GM11168 (cell line): ENCODE data around the gene EID2B.

Experiments used
- in situ Hi-C: fragments of 300-500 bp; cut with MboI; formaldehyde crosslinking; loops from one replicate; pipeline ENCODE4 v1.12.0; 2022; ENCODE audit warnings: low sequenced_read_pairs; ENCODE audit not compliant: unreplicated experiment

Gene EID2B

GRCh38 chr19:39532233-39533002, at the start of gene EID2B:
EID2B (minus strand) TSS chr19:39532852; CDS start chr19:39532802, 50 bp downstream.
- in situ Hi-C loops: no loop called here

- in situ Hi-C loops: no loop called here
Observed at GRCh38 chr19:39582442-39582841, 49.8 kb upstream of the EID2B start.

GRCh38 chr19:39568604-39569003, 36.0 kb upstream of the EID2B start:
- in situ Hi-C loops: no loop called here

- in situ Hi-C loops: no loop called here
Observed at GRCh38 chr19:39566064-39566463, 33.4 kb upstream of the EID2B start.

- in situ Hi-C loops: no loop called here
Observed at GRCh38 chr19:39563408-39563807, 30.8 kb upstream of the EID2B start.

- in situ Hi-C loops: no loop called here
Observed at GRCh38 chr19:39558624-39559117, 26.0 kb upstream of the EID2B start.

- in situ Hi-C loops: no loop called here
Observed at GRCh38 chr19:39557811-39558623, 25.4 kb upstream of the EID2B start.

GRCh38 chr19:39555883-39556282, 23.2 kb upstream of the EID2B start:
- in situ Hi-C loops: no loop called here

- in situ Hi-C loops: no loop called here
Observed at GRCh38 chr19:39554701-39555311, 22.2 kb upstream of the EID2B start.

- in situ Hi-C loops: no loop called here
Observed at GRCh38 chr19:39553082-39553652, 20.5 kb upstream of the EID2B start.

GRCh38 chr19:39550197-39550596, 17.5 kb upstream of the EID2B start:
- in situ Hi-C loops: no loop called here

- in situ Hi-C loops: loop anchor here (5.0 to 10.0 kb wide), 3 partner anchors 126 to 296 kb away; partner anchors contain the start of gene LEUTX
Observed at GRCh38 chr19:39546599-39546998, 13.9 kb upstream of the EID2B start.

GRCh38 chr19:39544911-39545310, 12.3 kb upstream of the EID2B start:
- in situ Hi-C loops: loop anchor here (5.0 to 10.0 kb wide), 3 partner anchors 127 to 297 kb away; partner anchors contain the start of gene LEUTX

GRCh38 chr19:39544226-39544903, 11.7 kb upstream of the EID2B start:
- in situ Hi-C loops: loop anchor here (10.0 kb wide), 1 partner anchor 230 kb away; the partner anchor contains the start of gene LEUTX

GRCh38 chr19:39543477-39543857, 10.8 kb upstream of the EID2B start:
- in situ Hi-C loops: loop anchor here (10.0 kb wide), 1 partner anchor 231 kb away; the partner anchor contains the start of gene LEUTX

GRCh38 chr19:39542206-39542605, 9.6 kb upstream of the EID2B start:
- in situ Hi-C loops: loop anchor here (10.0 kb wide), 1 partner anchor 233 kb away; the partner anchor contains the start of gene LEUTX

GRCh38 chr19:39540333-39540673, 7.7 kb upstream of the EID2B start:
- in situ Hi-C loops: loop anchor here (10.0 kb wide), 1 partner anchor 234 kb away; the partner anchor contains the start of gene LEUTX

- in situ Hi-C loops: loop anchor here (10.0 kb wide), 1 partner anchor 235 kb away; the partner anchor contains the start of gene LEUTX
Observed at GRCh38 chr19:39539518-39540332, 7.1 kb upstream of the EID2B start, which contains the start of gene EID2. EID2 (minus strand) TSS chr19:39540161; CDS start chr19:39540079, 82 bp downstream.

GRCh38 chr19:39539165-39539517, 6.5 kb upstream of the EID2B start:
- in situ Hi-C loops: no loop called here
